Tongue (tissue), 3 donors: ENCODE data around the gene OSBP2. TPM values are rescaled to one million over a fixed set of nuclear protein-coding genes. Genes with fewer than 3 reads are reported as not detected.
A peak's percentile ranks its signal among the peaks of the same experiment; 100 is the strongest.

Source experiments
- DNase-seq: peaks from one replicate; pipeline ENCODE4 v3.0.0-alpha.2; 2015
- small RNA-seq: library from RNA; depleted of rRNA; stranded (forward); fragments of <200 nt; gene quantifications from one replicate; pipeline ENCODE3, GENCODE V24; 2014; ENCODE audit warnings: low replicate concordance
- total RNA-seq: library from RNA; depleted of rRNA; stranded (reverse); fragments of >200 nt; gene quantifications from one replicate; pipeline ENCODE4 v1.2.3, GENCODE V29; 2014

The OSBP2 gene
- total RNA-seq, 1 donor from 2014 or later, result 6.8 TPM

DNA sequence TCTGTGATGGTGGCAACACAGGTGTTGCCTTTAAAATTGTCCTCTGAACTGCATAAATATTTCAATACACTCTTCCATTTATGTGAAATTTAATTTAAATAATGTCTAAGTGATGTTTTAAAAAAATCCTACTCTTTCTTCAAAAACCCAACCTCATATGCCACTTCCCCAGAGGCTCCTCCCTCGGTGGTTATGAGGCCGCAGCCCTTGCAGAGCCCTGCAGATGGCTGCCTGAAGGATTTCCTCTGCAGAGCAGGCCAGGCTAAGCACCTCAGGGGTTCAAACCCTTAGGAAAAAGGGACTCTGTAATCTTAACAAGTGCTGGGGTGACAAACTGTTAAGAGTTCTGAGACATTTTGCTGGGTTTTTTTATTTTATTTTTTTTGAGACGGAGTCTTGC is 248.7 kb downstream of the OSBP2 start:
- no peak for DNase-seq

- DNase-seq, result no peak
Observed at GRCh38 chr22:30944986-30945385, 250.3 kb downstream of the OSBP2 start.

- DNase-seq, result no peak
Observed at GRCh38 chr22:30945653-30946052, 251.0 kb downstream of the OSBP2 start.

GRCh38 chr22:30946354-30946753 is 251.7 kb downstream of the OSBP2 start:
- no peak for DNase-seq

GRCh38 chr22:30947173-30947815 is 252.6 kb downstream of the OSBP2 start:
- DNase-seq, result peak; percentile 45

- peak; percentile 81 for DNase-seq
Observed at GRCh38 chr22:30947816-30948454, 253.3 kb downstream of the OSBP2 start.

DNA sequence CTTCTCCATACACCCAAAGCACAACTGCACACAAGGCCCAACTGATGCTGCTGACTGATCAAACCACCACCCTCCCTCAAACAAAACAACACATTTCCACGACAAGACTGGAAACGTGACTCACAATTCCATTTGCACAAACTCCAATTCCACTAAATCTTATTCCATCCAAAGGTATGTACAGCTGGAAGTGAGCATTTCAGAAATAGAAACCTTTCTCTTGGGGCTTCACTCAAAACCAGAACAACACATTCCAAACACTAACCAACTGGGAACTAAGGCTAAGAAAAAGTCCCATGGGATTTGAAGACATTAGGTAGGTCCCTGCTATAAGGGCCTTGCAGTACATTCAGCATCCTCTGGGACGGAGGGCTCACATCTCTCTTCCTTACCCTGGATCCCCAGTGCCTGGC is 254.3 kb downstream of the OSBP2 start:
- DNase-seq, result no peak

- no peak for DNase-seq
Observed at GRCh38 chr22:30949934-30950660, 255.4 kb downstream of the OSBP2 start.

DNA sequence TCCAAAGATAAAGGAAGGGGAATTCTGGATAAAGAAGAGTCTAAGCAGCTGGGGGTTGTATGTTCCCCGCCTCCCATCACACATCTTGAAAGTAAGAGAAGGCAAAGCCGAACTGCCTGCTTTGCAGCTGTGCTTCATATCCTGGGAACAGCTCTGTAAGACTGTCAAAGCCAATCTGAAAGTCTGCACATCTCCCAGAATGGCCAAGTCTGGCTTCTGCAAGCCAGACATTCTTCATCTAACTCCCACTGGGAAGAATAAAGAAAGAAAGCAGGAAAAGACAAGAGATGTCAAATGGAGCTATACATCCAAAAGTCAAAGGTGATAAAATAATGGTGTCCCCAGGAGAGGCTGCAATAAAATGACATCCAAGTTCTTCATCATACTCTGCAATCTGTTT is 258.5 kb downstream of the OSBP2 start:
- peak; percentile 18 for DNase-seq

DNA sequence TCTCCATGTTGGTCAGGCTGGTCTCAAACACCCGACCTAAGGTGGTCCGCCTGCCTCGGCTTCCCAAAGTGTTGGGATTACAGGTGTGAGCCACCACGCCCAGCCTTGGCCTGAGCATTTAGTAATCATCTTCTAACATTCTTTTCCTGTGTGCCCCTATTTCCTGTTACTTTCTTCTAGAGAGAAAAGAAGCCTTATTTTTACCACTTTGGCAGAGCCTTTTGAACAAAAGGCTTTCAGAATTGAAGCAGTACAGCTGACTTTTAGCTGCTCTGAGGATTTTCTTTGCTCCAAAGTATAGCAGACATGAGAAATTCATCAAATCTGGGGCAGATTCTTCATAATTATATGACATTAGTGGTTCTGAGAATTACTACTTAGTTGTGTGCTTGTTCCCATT is 260.5 kb downstream of the OSBP2 start:
- DNase-seq, result no peak

Small RNA genes within 50 kb of the gene (small RNA-seq; reads per million reads assigned to genes)
- 1.5 reads per million, percentile 88 among the genes with 10 or more reads in this experiment for gene MIR3200

Other genes starting within 250 kb of the OSBP2 start
- gene SEC14L3, start 222.9 kb upstream of the OSBP2 start, total RNA-seq, result not detected
- gene SEC14L4, start 189.2 kb upstream of the OSBP2 start, total RNA-seq, result 0.82 TPM
- 0.21 TPM for gene SEC14L6, start 148.1 kb upstream of the OSBP2 start, total RNA-seq
- 5.3 TPM for gene GAL3ST1, start 120.2 kb upstream of the OSBP2 start, total RNA-seq
- gene PES1, start 103.0 kb upstream of the OSBP2 start, total RNA-seq, result 34.2 TPM
- 6.7 TPM for gene TCN2, start 87.7 kb upstream of the OSBP2 start, total RNA-seq
- 3.1 TPM for gene SLC35E4, start 59.1 kb upstream of the OSBP2 start, total RNA-seq
- 5.9 TPM for gene DUSP18, start 27.0 kb upstream of the OSBP2 start, total RNA-seq